SW 1271 (cell line): ENCODE data around the gene LYRM4.

Source experiments
- DNase-seq, 2 experiments: peaks; one replicate each; lab custom pipeline; 2025; lab: John Stamatoyannopoulos, UW

LYRM4 gene

DNA sequence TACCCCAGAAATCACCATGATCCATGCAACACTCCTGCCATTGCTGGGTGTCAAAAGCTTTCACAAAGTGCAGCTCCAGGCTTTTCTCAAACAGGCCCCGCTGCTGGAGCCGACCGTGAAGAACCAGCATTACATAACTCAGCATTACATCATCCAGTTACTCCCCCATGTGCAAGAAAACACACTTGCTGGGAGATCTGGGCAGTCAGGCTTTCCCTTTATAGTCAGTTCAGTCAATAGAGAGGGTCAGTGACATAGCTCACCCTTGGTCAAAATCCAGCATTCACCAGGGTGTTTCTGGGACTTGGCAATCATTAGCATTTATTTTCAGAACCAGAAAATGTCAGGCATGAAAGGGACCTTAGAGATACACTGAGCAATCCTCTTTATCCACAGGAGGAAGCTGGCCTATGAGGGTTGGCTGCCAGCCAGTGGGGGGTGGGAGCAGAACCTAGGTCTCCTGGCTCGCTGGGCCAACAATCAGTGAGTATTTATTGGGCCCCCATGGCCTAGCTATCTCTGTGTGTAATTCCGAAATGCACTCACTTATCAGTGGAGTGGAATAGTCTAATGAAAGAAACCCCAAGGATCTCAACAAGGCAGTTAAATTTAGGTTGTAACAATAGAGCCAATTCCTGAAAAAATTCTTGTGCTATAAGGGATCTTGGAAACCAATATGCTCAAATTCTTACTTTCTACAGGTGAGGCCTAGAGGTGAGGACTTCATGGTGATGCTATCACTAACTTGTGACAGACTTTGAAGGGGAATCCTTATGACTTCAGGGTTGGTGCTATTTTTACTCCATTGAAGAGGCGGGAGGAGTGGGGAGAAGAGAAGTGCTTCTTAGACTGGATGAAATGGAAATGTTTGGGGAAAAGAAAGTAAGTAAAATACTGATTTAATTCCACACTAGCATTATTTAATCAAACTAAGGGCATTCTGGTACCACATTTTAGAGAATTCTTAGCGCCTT, 54.6 kb downstream of the LYRM4 start:
- no peak for DNase-seq

DNA sequence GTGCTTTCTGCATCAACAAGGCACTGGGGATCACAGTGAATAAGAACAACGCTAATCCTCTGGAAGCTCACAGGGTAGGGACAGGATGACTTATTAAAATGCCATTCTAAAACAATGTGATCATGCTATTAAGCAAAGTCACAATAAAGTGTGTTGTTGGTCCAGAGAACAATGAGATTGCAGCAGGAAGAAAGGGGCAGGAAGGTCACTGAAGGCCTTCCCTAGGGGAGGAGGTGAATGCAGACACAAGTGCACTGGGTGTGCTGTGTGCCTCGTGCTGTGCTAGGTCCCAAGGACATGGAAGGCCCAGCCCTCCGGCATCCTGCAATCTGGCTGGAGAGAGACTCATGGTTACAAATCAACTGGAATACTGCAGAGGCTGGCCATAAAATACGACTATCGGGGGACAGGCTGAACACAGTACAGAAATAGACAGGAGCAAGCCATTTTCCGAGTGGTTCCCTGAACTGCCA, 55.7 kb downstream of the LYRM4 start:
- DNase-seq: no peak

DNA sequence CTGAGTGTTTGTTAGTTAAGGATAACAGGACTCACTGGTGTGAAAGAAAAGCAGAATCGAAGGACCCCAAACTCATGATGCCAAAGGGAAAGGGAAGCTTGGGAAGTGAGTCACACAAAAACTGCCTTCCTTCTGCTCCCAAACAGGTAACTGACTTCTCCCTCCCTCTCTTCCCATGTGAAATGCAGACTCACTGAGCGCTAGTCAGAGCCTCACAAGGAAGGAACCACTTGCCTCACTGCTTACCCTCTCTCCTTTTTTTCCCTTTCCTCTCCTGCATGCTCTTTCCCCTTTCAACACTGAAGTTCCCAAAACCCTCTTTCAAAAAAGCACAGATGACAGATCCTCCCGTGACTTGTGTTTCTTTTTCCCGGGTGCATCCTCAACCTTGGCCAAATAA, 56.4 kb downstream of the LYRM4 start:
- no peak for DNase-seq

DNA sequence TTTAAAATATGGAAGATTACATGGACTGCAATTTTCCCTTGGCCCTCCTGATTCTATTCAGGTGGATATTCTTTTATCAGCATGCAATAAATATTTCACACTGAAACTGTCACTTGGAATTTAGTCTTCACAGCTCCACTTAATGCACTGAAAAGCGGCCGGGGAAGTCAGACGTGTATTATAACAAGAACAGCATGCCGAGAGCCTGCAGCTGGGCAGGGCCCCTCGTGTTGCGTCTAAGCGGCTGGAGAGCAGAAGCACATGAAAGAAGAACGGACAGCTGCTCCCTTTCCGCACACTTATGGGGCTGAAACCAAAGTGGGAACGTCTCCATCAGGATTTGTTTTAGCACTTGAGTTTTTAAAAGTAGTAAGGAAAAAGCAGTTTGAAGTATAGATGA, 57.2 kb downstream of the LYRM4 start:
- no peak for DNase-seq

DNA sequence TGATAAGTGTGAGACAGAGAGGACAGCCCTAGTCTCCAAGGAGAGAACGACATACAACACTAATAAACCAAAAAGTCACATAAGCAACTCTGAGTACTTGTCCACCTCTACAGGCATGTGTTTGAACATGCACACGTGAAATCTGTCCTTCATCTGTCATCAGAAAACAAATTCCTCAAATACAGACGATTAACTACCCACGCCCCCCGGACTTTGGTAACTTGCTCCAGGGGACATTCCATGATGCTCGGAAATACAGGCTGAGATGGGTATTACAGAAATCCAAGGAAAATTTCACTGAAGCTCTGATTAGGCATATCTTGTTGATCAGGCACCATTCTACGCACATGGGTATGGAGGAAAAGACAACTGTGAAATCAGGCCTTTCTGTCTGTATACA, 57.8 kb downstream of the LYRM4 start:
- DNase-seq: no peak

DNA sequence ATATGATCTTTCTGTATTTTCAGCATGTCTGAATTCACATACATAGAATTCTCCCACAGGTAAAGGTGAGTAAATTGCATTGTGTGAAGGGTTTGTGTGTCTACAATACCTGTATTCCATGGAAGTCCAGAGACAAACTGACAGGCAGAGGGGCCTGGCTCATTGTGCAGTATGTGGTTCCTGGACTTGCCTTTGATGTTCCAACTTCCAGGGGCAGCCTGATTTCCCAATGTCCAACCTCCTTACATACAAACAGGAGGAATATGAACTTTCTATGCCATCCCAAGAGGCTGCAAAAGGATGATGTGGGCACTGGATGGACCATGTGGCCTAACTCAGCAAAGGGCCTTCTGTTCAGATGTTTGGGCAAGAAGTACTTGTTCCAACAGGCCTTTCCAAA, 58.5 kb downstream of the LYRM4 start:
- DNase-seq: no peak

DNA sequence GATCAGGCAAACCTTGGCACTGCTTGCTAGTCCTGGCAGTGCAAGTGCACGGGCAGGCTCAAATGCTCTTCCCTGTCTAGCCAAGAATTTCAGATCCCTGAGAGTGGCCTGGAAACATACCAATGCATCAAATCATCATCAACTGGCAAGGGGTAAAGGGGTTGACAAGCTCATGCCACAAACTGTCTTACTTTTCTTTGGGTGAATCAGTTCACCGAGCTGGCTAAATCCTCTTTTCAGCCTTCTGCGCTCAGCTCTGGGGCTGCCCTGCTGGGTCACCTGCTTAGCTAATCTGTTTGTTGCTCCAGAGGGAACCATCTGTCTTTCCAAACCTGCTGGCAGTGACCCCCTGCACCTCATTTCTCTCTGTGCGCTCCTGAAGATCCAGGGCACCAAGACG, 59.5 kb downstream of the LYRM4 start:
- no peak for DNase-seq

DNA sequence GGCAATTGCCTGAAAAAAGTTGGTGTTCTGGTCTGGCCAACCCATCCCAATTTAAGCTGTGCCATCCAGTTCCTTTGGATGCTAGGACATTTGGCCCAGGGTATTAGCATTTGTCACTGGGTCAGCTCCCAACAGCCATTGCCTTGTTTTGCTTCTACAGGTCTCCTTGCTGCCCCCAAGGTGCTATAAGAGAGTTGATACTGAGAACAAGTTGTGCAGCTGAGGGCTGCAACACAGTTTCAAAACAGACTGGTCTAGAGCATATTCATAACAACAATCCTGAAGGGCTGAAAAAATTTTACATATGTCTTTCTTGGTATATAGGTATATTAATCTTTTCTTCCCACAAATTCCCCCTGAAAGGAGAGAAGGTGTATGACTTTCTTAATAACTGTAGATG, 61.0 kb downstream of the LYRM4 start:
- DNase-seq: no peak

DNA sequence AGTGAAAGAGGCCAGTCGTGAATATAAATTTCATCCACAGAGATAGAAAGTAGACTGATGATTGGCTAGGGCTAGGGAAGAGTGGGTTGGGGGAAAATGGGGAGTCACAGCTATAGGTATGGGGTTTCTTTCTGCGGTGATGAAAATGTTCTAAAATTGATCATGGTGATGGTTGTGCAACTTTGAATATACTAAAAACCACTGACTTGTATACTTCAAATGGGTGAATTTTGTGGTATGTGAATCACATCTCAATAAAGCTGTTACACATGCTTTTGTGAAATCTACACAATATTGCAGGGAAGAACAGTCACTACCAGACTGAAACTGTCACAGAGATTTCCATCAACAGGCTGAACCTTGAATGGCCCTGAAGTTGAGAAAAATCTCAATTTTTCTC, 61.5 kb downstream of the LYRM4 start:
- DNase-seq: no peak

DNA sequence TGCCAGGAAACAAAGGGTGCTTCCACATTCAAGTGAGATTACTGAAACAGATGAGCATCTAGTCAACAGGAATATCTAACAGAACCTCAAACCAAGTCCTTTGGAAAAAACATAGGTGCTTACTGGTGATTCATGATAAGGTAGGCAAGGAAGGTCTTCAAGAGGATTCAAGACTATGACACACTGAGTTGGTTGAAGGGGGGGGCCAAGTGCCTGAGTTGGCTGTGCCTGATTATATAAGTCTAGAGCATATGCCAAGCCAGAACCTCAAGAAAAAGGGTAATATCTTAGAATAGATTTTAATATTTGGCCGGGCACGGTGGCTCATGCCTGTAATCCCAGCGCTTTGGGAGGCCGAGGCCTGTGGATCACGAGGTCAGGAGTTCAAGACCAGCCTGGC, 63.7 kb downstream of the LYRM4 start:
- no peak for DNase-seq

DNA sequence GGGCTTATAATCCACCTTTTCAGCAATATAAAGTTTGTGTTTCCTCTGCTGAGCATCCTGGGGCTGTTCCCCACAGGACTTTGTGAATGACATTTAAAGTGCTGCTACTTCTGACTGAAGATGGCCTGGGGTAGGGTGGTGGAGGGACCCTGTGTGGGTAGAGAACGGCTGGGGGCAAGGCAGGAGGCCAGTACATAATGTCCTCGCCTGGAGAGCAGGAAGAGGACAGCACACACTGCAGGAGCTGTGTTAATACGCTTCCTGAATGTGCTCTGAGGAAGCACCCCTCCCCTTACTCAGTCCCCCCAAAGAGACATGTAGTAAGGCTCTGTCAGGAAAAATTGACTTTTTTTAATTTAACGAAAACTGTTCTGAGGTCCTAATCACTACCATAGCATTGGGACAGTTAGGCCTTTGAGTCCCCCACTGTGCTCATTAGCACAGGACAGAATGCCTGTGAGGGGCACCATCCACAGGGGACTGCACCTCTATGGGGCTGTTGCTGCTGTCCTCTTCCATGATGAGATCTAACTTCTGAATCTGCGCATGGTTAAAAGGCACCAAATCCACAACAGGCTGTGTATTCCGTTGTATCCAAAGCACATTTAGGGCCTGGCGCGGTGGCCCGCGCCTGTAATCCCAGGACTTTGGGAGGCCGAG, 68.5 kb downstream of the LYRM4 start:
- DNase-seq: no peak

DNA sequence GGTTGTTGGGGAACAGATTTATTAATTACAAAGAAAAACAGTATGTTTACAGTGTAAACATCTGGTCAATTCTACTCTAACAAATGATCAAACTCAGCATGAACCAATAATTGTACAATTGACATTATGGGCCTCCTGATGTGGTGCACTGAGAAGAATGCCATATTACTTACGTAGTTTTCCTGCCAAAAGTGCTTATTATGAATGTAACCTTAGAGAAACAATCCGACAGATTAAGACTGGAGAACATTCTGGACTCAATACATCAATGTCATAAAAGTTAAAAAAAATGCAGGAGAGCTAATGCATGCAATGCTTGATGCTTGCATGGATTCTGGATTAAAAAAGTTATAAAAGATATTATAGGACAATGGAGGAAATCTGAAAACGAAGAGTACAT, 69.0 kb downstream of the LYRM4 start:
- DNase-seq: no peak

DNA sequence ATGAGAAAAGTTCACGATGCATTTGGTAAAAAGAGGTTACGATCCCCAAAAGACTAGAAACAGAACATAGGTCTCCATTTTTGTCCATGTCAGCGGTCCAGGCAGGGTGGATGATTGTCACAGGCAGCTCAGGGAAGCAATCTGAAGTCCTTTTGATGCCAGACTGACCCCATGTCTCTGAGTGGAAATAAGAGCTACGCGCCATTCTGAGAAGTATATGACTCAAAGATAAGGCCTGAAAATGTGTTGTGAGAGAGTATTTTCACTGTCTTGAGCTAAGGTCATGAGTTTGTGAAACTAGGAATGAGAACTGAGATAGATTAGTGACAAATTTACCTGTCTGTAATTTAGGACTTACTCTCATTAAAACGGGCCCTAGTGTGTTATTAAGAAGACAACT, 69.5 kb downstream of the LYRM4 start:
- DNase-seq: no peak

DNA sequence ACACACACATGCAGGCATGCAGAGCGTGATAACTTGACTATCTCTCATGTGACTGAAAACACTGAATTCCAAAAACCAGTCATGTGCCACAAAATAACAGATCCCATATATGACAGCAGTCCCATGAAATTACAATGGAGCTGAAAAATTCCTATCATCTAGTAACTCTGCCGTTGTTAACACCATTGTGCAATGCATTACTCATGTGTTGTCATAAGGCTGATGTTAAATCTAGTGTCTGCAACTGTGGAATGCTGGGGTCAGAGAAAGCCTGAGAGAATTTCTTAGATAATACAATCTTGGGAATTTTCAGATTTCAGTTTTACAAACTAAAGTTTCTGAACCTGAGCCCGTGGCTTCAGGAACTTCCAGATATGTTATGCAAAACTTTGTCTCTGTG, 70.2 kb downstream of the LYRM4 start:
- DNase-seq: peak; percentile 68 to 77

DNA sequence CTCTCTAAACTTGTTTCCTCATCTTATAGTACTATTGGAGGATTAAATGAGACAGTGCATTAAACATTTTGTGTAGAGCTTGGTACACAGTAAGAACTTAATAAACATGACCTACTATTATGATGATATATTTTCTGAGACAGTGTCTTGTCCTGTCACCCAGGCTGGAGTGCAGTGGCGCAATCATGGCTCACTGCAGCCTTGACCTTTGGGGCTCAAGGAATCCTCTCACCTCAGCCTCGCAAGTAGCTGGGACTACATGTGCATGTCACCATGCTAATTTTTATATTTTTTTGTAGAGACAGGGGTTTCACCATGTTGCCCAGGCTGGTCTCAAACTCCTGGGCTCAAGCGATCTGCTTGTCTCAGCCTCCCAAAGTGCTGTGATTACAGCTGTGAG, 72.1 kb downstream of the LYRM4 start:
- no peak for DNase-seq

DNA sequence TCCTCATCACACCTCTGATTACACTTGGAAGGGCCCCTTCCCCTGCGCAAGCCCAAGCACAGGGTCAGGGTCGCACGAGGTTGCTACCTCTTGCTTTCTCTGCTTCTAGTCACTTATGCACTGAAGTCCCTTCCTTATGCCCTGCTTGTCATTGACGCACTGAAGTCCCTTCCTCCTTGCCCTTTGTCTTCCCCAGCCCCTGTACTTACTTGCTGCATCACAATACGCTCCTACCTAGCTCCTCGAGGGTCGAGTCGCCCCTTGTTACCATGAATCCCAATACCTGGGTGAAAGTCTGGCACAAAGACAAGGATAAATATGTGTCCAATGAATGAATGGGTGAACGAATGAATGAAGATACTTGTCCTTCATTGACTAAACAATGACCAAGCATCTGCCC, 75.9 kb downstream of the LYRM4 start:
- DNase-seq: no peak

DNA sequence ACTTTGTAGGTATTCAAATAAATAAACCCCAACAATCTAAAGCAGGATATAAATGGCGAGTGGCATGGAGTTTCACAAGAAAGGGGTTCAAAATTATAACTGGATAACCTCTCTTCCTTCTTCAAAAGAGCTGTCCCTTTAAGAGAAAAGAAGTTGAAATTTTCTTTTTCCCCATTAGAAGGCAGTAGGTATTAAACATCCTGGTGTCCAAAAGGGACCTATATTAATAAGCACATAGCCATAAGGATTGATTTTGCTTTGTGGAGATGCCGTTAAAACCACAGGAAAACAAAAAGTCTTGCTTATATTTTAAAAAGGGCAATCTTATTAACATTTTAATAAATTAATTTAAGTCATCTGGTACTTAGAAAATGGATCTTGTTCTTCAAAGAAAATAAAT, 76.5 kb downstream of the LYRM4 start:
- no peak for DNase-seq

DNA sequence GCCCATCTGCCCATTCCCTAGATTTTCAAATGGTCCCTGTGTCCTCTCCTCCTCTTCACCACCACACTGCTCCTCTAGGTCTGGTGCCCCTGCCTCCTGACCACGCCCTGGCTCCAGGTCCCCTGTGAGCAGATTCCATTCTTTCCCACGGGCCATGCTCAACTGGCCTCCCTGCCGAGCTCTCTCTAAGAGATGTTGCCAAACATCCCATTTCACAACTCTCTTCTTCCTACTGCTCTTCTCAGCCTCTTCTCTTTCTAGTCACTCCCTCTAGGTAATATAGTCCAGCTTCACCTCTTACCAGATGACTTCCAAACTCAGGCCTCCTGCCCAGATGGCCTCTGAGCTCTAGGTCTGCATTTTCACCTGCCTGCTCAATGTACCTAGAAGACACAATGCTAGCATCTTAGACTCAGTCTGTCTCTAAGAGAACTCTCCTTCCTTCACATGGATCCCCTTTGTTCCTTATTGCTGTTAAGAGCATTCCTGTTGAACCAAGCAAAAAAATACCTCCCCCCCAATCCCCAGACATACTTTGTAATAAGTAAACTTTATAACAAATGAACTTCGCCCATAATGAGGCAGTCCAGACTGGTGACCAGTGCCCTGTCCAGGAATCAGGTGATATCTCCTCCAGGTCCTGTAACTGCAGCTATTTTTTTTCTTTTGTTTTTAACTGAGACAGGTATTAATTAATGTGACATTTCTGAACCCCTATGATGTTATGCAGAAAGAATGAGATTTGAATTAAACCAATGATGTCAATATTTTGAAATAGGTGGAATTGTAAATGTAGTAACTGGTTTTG, 79.0 kb downstream of the LYRM4 start:
- no peak for DNase-seq

DNA sequence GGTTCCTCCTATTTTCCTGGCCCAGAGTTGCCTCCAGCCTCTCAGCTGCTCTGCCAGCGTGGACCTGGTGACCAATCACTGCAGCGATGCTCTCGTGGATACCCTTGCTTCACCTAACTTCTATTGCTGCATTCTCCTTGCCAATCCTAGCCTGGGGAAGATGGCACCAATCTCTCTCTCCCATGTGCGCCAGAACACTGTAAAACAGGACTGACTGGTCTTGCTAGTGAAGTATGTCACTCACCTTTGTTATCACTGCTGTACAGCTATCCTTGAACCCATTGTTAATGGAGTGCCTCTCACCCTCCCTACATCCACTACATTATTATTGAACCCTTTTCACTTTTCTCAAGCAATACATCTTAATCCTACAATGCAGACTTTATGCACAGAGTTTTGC, 80.1 kb downstream of the LYRM4 start:
- no peak for DNase-seq

DNA sequence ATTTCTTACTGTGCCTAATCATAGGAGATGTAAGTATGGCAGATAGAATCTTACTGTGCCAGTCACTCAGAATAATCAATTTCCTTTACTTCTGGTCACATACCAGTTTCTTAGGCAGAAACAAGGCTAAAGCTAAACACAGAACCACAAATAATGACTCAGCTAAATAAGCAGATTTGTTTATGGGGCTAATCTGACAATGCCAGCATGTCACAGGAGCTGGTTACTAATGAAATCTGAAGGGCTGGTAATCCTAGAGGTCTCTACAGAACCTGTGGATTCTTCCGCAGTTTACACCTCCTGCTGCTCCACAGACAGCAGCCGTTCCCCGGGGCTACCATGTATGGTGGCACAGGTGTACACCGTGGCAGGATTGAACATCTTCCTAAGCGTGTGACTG, 80.8 kb downstream of the LYRM4 start:
- no peak for DNase-seq

DNA sequence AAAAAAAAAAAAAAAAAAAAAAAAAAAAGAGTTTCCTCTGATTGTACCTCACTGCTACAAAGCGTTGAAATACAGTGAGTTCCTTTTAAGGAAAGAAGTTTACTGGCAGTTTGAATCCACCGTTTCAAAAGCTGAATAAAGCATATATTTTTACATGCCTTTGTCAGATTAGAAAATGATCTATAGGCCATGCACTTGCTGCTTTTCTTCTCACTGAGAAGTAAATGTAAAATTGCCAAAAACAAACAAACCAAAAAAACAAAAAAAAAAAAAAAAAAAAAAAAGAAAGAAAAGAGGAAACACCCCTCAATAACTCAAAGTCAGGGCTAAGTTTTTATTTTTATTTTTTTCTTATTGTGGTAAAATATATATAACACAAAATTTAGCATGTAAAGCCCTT, 81.9 kb downstream of the LYRM4 start:
- no peak for DNase-seq

DNA sequence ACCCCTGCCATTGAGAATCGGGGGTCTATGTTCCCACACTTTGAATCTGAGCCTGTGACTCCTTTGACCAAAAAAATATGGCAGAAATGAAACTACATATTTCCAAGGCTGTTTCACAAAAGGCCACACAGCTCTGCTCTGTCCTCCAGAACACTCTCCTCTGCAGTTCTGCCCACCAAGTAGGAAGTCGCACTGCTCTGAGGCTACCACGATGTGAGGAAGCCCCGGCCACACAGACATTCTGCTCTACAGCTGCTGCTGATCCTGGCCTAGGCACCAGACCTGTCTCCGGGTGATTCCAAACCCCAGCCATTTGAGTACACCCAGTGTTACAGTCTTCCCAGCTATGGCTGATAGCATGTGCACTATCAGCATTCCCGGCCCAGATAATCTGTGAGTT, 85.1 kb downstream of the LYRM4 start:
- no peak for DNase-seq
